Bronchial epithelial cell (primary cell): ENCODE results near the gene WDFY4. TPM values are rescaled to one million over a fixed set of nuclear protein-coding genes. Genes with fewer than 3 reads are reported as not detected.

Experiments
- DNase-seq: peaks from one replicate; pipeline ENCODE4 v3.0.0-alpha.2; 2010; ENCODE audit warnings: low read depth
- FAIRE-seq: peaks from 2 replicates; lab custom pipeline; 2011; peaks lifted over from hg19 to GRCh38; lab: Jason Lieb, UNC
- H3K27me3 ChIP-seq: 2 replicates; pipeline ENCODE4 v1.5.1; 2011; ENCODE audit warnings: low read length; ENCODE audit not compliant: control insufficient read depth, insufficient read depth
- H3K36me3 ChIP-seq: 2 replicates; pipeline ENCODE4 v1.5.1; 2011; ENCODE audit warnings: low read length; ENCODE audit not compliant: control insufficient read depth, insufficient read depth
- H3K4me3 ChIP-seq: 2 replicates; pipeline ENCODE4 v1.5.1; 2011; ENCODE audit warnings: mild to moderate bottlenecking, low read depth, low read length, control low read depth
- total RNA-seq: library from RNA; depleted of rRNA; stranded (reverse); fragments of >200 nt; gene quantifications from 2 replicates; pipeline ENCODE4 v1.2.1, GENCODE V29; 2014
- TF ChIP-seq, protein P1 (sequence below): IDR thresholded peaks from 2 replicates; pipeline ENCODE4 v1.5.1; 2011; ENCODE audit warnings: mild to moderate bottlenecking, moderate library complexity, low read length, control low read depth, inconsistent platforms; ENCODE audit not compliant: insufficient read depth, severe bottlenecking

The WDFY4 gene
- total RNA-seq, 1 donor from 2014 or later, result under 0.01 TPM

- TF ChIP-seq, protein P1, sequence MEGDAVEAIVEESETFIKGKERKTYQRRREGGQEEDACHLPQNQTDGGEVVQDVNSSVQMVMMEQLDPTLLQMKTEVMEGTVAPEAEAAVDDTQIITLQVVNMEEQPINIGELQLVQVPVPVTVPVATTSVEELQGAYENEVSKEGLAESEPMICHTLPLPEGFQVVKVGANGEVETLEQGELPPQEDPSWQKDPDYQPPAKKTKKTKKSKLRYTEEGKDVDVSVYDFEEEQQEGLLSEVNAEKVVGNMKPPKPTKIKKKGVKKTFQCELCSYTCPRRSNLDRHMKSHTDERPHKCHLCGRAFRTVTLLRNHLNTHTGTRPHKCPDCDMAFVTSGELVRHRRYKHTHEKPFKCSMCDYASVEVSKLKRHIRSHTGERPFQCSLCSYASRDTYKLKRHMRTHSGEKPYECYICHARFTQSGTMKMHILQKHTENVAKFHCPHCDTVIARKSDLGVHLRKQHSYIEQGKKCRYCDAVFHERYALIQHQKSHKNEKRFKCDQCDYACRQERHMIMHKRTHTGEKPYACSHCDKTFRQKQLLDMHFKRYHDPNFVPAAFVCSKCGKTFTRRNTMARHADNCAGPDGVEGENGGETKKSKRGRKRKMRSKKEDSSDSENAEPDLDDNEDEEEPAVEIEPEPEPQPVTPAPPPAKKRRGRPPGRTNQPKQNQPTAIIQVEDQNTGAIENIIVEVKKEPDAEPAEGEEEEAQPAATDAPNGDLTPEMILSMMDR, result no peak
- no peak for FAIRE-seq
- H3K4me3 ChIP-seq, result no peak overlapping the region
- no peaks in the 10 kb centered on the region for H3K27me3 ChIP-seq
- H3K36me3 ChIP-seq, result no peaks in the 10 kb centered on the region
- DNase-seq, result peak; percentile 82
Observed at GRCh38 chr10:48737886-48738285, 53.2 kb downstream of the WDFY4 start.

GRCh38 chr10:48739170-48739569 lies 54.5 kb downstream of the WDFY4 start:
- TF ChIP-seq, protein P1, result no peak
- FAIRE-seq, result no peak
- Histone ChIP-seq H3K27me3 (no peaks in the 10 kb centered on the region), H3K36me3 (no peaks in the 10 kb centered on the region), H3K4me3 (no peak overlapping the region)
- no peak for DNase-seq

DNA sequence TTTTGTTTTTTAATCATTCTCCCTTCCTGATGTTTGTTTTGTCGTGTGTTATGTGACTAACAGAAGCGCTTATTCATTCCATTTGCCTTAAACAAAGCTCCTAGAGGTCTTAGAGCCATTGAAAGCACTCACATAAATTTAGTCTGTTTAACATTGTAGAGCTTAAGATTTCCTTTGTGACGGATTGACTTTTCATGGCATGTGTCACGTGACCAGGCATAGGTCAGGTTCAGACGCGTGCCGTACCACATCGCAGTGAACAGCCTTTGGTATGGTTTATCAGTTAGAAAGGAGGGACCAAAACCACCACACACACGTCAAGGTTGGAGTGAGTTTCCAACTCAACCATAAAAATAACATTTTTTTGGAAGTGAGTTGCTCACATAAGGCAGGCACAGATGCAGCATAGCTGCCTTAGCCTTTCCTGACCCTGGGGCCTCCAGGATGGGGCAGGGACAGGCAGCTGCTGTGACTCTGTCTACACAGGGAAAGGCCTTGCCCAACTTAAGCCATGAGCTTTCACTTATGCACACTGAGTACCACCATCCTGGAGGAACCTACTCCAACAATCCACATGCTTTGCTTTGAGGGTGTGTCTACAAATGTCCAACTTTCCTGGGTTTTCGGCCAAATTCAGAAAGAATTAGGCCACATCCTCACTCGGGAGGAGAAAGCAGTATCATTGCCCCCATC lies 55.5 kb downstream of the WDFY4 start:
- Histone ChIP-seq H3K4me3 (no peak overlapping the region), H3K27me3 (no peaks in the 10 kb centered on the region), H3K36me3 (no peaks in the 10 kb centered on the region)
- TF ChIP-seq, protein P1, result no peak
- FAIRE-seq (no peak), DNase-seq (peak; percentile 37)

DNA sequence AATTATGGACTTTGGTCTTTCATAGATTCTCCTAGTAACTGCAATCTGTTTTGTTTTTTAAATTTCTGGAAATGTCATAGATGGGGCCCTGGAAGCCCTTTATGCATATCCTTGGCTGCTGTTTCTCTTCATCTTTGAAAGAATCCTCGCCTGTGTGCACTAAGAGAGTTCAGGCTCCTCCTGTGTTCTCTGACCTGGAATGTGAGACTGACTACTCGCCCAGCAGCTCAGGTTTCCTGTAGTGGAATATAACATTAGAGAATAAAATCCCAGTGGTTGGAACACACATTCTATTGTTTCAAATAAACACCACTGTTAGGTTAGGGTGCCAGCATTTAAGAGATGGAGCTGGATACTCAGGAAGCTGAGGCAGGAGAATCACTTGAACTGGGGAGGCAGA lies 56.3 kb downstream of the WDFY4 start:
- TF ChIP-seq, protein P1, result no peak
- FAIRE-seq (no peak), DNase-seq (no peak)
- no peak overlapping the region for H3K4me3 ChIP-seq
- no peaks in the 10 kb centered on the region for H3K36me3 ChIP-seq
- no peaks in the 10 kb centered on the region for H3K27me3 ChIP-seq

- DNase-seq, result no peak
- Histone ChIP-seq H3K36me3 (no peaks in the 10 kb centered on the region), H3K27me3 (no peaks in the 10 kb centered on the region), H3K4me3 (no peak overlapping the region)
- TF ChIP-seq, protein P1, result no peak
- no peak for FAIRE-seq
Observed at GRCh38 chr10:48742891-48743860, 58.5 kb downstream of the WDFY4 start.
